Kidney (tissue), 14 donors: Measurements from ENCODE around the gene ARHGEF17. TPM values are rescaled to one million over a fixed set of nuclear protein-coding genes. Genes with fewer than 3 reads are reported as not detected.
A peak's percentile ranks its signal among the peaks of the same experiment; 100 is the strongest.

Experiments
- DNase-seq, 5 donors: peaks; one replicate each; pipeline ENCODE4 v3.0.0-alpha.2; 2013 to 2020
- FAIRE-seq: peaks from 2 replicates; lab custom pipeline; 2012; peaks lifted over from hg19 to GRCh38; lab: Jason Lieb, UNC
- H3K27ac ChIP-seq, 2 donors: one replicate each; pipeline ENCODE4 v1.7.0; 2013; ENCODE audit warnings: low read depth in 2 of 2, low read length in 2 of 2, inconsistent platforms in 1 of 2
- H3K27me3 ChIP-seq: one replicate; pipeline ENCODE4 v1.7.1; 2013; ENCODE audit warnings: low read length, inconsistent platforms; ENCODE audit not compliant: control insufficient read depth, insufficient read depth
- H3K36me3 ChIP-seq, 3 donors: one replicate each; pipeline versions ENCODE4 v1.7.0 to v1.7.1; 2013; ENCODE audit warnings: low read length in 3 of 3, control low read depth in 1 of 3, inconsistent platforms in 1 of 3; ENCODE audit not compliant: insufficient read depth in 3 of 3, control insufficient read depth in 2 of 3
- H3K4me1 ChIP-seq, 3 donors: one replicate each; pipeline versions ENCODE4 v1.7.0 to v1.7.1; 2013; ENCODE audit warnings: low read length in 3 of 3, inconsistent platforms in 1 of 3, low read depth in 1 of 3; ENCODE audit not compliant: control insufficient read depth in 2 of 3, insufficient read depth in 2 of 3
- H3K4me3 ChIP-seq, 3 donors: one replicate each; pipeline versions ENCODE4 v1.7.0 to v1.8.1; 2013; ENCODE audit warnings: low read length in 3 of 3, control low read depth in 1 of 3, inconsistent platforms in 1 of 3
- H3K9ac ChIP-seq, 3 donors: one replicate each; pipeline versions ENCODE4 v1.7.0 to v1.7.1; 2013; ENCODE audit warnings: low read length in 3 of 3, control low read depth in 1 of 3, inconsistent platforms in 1 of 3
- H3K9me3 ChIP-seq, 3 donors: one replicate each; pipeline versions ENCODE4 v1.7.0 to v1.7.1; 2013; ENCODE audit warnings: low read length in 3 of 3, control low read depth in 1 of 3, inconsistent platforms in 1 of 3; ENCODE audit not compliant: control insufficient read depth in 2 of 3, insufficient read depth in 1 of 3
- CTCF ChIP-seq: IDR thresholded peaks from 3 replicates; pipeline ENCODE4 v1.5.1; 2012; ENCODE audit warnings: mild to moderate bottlenecking, moderate library complexity, borderline replicate concordance; ENCODE audit not compliant: insufficient read depth; ENCODE audit errors: extremely low read depth
- intact Hi-C: fragments of 100-400 bp; cut with DNase I; formaldehyde crosslinking; loops from one replicate; pipeline ENCODE4 v1.11.1; 2022
- polyA plus RNA-seq: library from polyadenylated mRNA; stranded (reverse); fragments of 350-450 nt; fragmentation: Illumina TruSeq; extraction: RNeasy Lipid Tissue Mini Kit (QIAGEN cat#74804); gene quantifications from one replicate; pipeline ENCODE4 v1.2.3, GENCODE V29; 2014; ENCODE audit warnings: low read depth, low replicate concordance; ENCODE audit not compliant: insufficient read depth
- total RNA-seq: library from RNA; stranded (reverse); fragmentation: NEBNext Ultra II Directional; extraction: Animal tissue kit (Norgen Biotek cat#: 25700); gene quantifications from one replicate; pipeline ENCODE4 v1.2.1, GENCODE V29; 2021
- donor health status: control.
- donor health status: control.
- donor health status: control.
- donor health status: control.
- donor health status: control.
- donor health status: DM: yes; HTN: yes; CAD: no.
- donor health status: Normal renal cell carcinoma (clear cell type).

The ARHGEF17 gene
- total and polyA plus RNA-seq, 2 donors from 2014 or later, result 36.6 to 68.2 TPM

- H3K9me3 ChIP-seq, result no peaks in the 10 kb centered on the region
- intact Hi-C loops, result loop anchor here (10.0 kb wide), 1 partner anchor 99 kb away; no protein-coding TSS in a partner anchor
- H3K27ac ChIP-seq, result no peak overlapping the region
- H3K9ac ChIP-seq, result no peak overlapping the region
- FAIRE-seq (no peak), DNase-seq (peak; percentile 73 to 85 (median 76))
- no peaks in the 10 kb centered on the region for H3K27me3 ChIP-seq
- no peaks in the 10 kb centered on the region for H3K4me1 ChIP-seq
- TF ChIP-seq CTCF, result peak; percentile 84
- H3K4me3 ChIP-seq, result no peak overlapping the region
- H3K36me3 ChIP-seq, result no peaks in the 10 kb centered on the region
Observed at GRCh38 chr11:73295241-73295995, 12.7 kb upstream of the ARHGEF17 start.

GRCh38 chr11:73295996-73296318 lies 12.1 kb upstream of the ARHGEF17 start:
- intact Hi-C loops, result loop anchor here (10.0 kb wide), 1 partner anchor 99 kb away; no protein-coding TSS in a partner anchor
- no peak for DNase-seq
- no peaks in the 10 kb centered on the region for H3K27me3 ChIP-seq
- H3K9me3 ChIP-seq, result no peaks in the 10 kb centered on the region
- H3K4me1 ChIP-seq, result no peaks in the 10 kb centered on the region
- no peak overlapping the region for H3K4me3 ChIP-seq
- H3K27ac ChIP-seq, result no peak overlapping the region
- TF ChIP-seq CTCF, result no peak
- FAIRE-seq, result no peak
- H3K9ac ChIP-seq, result no peak overlapping the region
- no peaks in the 10 kb centered on the region for H3K36me3 ChIP-seq

GRCh38 chr11:73296501-73297230 lies 11.4 kb upstream of the ARHGEF17 start:
- no peak for TF ChIP-seq CTCF
- FAIRE-seq, result no peak
- intact Hi-C loops, result loop anchor here (10.0 kb wide), 1 partner anchor 98 kb away; no protein-coding TSS in a partner anchor

More at GRCh38 chr11:73296501-73297230, 11.4 kb upstream of the ARHGEF17 start:
- no peaks in the 10 kb centered on the region for H3K27me3 ChIP-seq
- no peaks in the 10 kb centered on the region for H3K4me1 ChIP-seq
- no peak overlapping the region for H3K4me3 ChIP-seq
- H3K27ac ChIP-seq, result no peak overlapping the region
- no peaks in the 10 kb centered on the region for H3K9me3 ChIP-seq
- H3K36me3 ChIP-seq, result no peaks in the 10 kb centered on the region
- peak in 2 of 5 donors; percentile 36 to 64 for DNase-seq
- no peak overlapping the region for H3K9ac ChIP-seq
